ENCODE results near the gene PLRG1. TPM values are rescaled to one million over a fixed set of nuclear protein-coding genes. Genes with fewer than 3 reads are reported as not detected.

PLRG1 gene
- total RNA-seq, 4 donors from 2014 or later = 23.4 to 68.5 (median 42.4) TPM

GRCh38 chr4:154490234-154490582, 60.0 kb downstream of the PLRG1 start:
- no peak for DNase-seq
- Histone ChIP-seq H3K27me3 (peaks cover 0 to 18% of the 10 kb centered on the region in 2 donors), H3K4me3 (peak overlapping the region in 2 of 4 donors; percentile 31 to 44), H3K27ac (no peak overlapping the region), H3K9me3 (no peaks in the 10 kb centered on the region), H3K4me1 (peaks cover 0 to 20% (median 5%) of the 10 kb centered on the region in 4 donors), H3K36me3 (no peaks in the 10 kb centered on the region)
- TF ChIP-seq CTCF (IDR thresholded peaks at IDR 0.05) (no peak), POLR2A (IDR thresholded peaks at IDR 0.05) (no peak)

- Histone ChIP-seq H3K27ac (no peak overlapping the region), H3K4me3 (peak overlapping the region in 1 of 4 donors; percentile 31), H3K9me3 (no peaks in the 10 kb centered on the region), H3K4me1 (peaks cover 0 to 20% (median 5%) of the 10 kb centered on the region in 4 donors), H3K27me3 (peaks cover 0 to 18% of the 10 kb centered on the region in 2 donors), H3K36me3 (no peaks in the 10 kb centered on the region)
- no peak for TF ChIP-seq POLR2A (IDR thresholded peaks at IDR 0.05)
- no peak for TF ChIP-seq CTCF (IDR thresholded peaks at IDR 0.05)
- DNase-seq = no peak
Observed at GRCh38 chr4:154489558-154490233, 60.5 kb downstream of the PLRG1 start.

GRCh38 chr4:154487145-154487544, 63.1 kb downstream of the PLRG1 start:
- H3K27me3 ChIP-seq = peaks cover 0 to 18% of the 10 kb centered on the region in 2 donors

GRCh38 chr4:154485127-154485773, 65.0 kb downstream of the PLRG1 start:
- H3K9me3 ChIP-seq = no peaks in the 10 kb centered on the region
- peaks cover 0 to 3% (median 0%) of the 10 kb centered on the region in 4 donors for H3K4me1 ChIP-seq
- H3K36me3 ChIP-seq = no peaks in the 10 kb centered on the region
- no peak overlapping the region for H3K27ac ChIP-seq
- no peak for TF ChIP-seq POLR2A (IDR thresholded peaks at IDR 0.05)
- no peak for TF ChIP-seq CTCF (IDR thresholded peaks at IDR 0.05)
- H3K4me3 ChIP-seq = no peak overlapping the region
- DNase-seq = no peak
- peaks cover 0 to 8% of the 10 kb centered on the region in 2 donors for H3K27me3 ChIP-seq

More at GRCh38 chr4:154487145-154487544, 63.1 kb downstream of the PLRG1 start:
- Histone ChIP-seq H3K9me3 (no peaks in the 10 kb centered on the region), H3K27ac (no peak overlapping the region), H3K36me3 (no peaks in the 10 kb centered on the region), H3K4me1 (peaks cover 0 to 15% (median 5%) of the 10 kb centered on the region in 4 donors), H3K4me3 (no peak overlapping the region)
- no peak for DNase-seq
- no peak for TF ChIP-seq CTCF (IDR thresholded peaks at IDR 0.05)
- TF ChIP-seq POLR2A (IDR thresholded peaks at IDR 0.05) = no peak

Small RNAs within 50 kb of the gene (small RNA-seq; reads per million reads assigned to genes)
- gene RNU6-1285P = 0 reads per million in 2 donors

Other genes with a start within 250 kb of the PLRG1 start
- under 1 TPM in 3 of 4 donors, not detected in 1; 0.28 to 0.88 (median 0.67) TPM for gene DCHS2, start 58.6 kb downstream of the PLRG1 start, total RNA-seq
- gene FGB, start 12.6 kb upstream of the PLRG1 start, total RNA-seq = not detected
- not detected for gene FGA, start 40.3 kb upstream of the PLRG1 start, total RNA-seq
- not detected for gene FGG, start 62.3 kb upstream of the PLRG1 start, total RNA-seq
- gene LRAT, start 193.6 kb upstream of the PLRG1 start, total RNA-seq = 1 to 10 TPM in 3 of 4 donors, not detected in 1; 2.8 to 7.4 (median 2.9) TPM
- not detected for gene RBM46, start 230.9 kb upstream of the PLRG1 start, total RNA-seq